Measurements from ENCODE around the gene PRRT1B.
"Not testable (repeated sequence)": the region's sequence is repeated elsewhere in the genome, so short reads cannot be mapped to it uniquely, and the experiment has no call there.

PRRT1B gene

GRCh38 chr9:131523086-131523388 is 22.3 kb upstream of the PRRT1B start:
- DNase-seq = no peak

DNA sequence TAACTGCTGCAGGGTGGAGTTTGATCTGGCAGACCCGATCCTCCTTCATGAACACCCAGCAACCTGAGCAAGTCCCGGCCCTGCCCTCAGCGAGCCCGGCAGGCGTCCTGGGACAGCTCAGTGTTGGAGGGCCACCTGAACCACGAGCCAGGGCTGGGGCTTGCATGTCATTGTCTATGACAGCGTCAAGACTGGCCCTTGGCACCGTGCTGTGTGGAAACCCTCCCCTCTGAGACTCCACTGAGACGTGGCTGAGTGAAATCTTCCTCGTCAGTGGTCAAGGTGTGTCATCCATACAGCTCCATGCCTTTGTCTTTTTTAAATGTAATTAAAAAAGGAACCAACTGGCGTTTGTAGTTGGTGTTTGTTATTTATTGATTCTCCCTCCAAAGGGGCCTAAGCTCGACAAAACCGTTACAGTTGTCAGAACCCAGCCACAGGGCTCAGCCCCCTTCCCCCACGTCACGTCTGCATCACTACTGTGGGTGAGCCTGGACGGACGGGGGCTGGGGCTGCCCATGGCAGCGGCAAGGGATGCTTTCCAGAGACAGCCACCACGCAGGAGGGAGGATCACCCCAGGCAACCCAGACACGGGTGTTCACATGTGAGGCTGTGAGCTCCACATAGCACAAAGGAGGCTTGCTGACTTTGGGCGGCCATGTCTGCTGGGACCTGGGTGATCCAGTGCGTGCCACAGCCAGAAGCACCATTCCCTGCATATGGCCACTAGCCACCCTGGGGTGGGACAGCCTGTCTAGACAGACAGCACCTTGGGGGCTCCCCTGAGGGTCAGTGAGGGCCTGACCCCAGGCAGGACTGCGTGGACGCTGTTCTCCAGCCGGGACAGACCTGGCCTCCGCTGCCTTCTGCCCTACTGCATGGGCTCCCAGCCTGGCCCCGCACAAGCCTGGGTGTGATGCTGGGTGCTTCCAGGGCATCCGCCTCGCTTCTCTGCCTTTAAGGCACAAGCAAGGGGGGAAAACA is 21.6 kb upstream of the PRRT1B start:
- DNase-seq = no peak

DNA sequence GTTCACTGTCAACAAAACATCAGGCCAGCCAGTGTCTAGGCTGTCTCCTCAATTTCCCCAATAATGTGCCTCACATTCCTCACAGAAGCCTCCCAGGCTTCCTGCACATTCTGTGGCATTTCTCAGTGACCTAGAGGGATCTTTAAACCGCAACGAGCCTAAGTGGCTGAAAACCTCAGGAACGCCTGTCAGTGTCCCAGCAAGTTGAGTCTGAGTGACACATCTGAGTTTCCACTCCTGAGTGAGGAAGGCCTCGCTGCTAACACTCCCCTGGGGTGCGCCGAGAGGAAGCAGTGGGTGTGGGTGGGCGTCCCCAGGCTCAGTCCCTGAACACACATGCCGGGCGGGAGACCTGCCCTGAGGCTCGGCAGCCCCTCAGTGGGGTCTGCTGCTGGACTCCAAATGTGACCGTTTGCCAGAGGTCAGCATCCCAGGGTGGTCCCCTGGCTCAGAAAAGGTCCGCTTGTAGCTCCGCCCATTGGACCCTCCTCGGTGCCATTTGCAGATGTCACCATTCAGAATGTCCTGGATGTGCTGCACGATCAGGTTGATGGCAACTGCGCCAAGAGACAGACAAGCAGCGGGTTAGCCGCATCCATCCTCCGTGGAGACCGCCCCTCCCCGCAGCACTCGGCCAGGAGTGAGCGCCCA is 20.5 kb upstream of the PRRT1B start:
- no peak for DNase-seq

DNA sequence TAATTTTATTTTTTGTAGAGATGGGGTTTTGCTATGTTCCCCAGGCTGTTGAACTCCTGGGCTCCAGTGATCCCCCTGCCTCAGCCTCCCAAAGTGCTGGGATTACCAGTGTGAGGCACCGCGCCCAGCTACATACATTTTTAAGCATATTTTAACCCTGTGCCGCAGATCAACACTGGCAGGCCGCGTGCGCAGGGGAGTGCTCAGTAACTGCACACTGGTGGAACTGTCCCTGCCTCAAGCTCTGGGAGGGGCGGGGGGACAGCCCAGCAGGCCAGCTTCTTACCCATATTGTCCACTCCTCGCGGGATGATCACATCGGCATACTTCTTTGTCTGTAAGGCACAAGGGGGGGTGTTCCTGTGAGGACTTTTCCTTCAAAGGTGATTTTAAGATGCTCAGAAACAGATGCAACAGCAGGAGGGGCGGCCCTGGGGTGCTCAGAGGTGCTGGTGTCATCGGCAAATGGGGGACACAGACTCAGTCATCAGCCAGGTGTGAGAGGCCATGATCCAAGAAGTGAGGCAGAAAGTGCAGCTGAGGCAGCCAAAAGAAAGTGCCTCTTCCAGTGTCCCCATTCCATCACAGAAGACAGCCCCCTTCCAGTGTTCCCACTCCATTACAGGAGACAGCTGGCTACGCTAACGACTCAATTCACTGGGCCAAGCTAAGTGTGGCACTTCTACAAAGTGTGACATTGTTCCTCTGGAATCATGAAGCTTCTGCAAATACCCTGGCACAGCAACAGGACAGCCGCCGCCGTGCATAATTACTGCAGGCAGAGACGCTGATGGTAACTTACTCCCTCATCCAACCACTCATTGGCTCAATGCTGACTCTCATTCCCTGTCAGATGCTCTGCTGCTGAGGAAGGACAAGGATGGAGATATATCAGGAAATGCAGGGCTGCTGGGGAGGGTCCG is 19.4 kb upstream of the PRRT1B start:
- DNase-seq = no peak

DNA sequence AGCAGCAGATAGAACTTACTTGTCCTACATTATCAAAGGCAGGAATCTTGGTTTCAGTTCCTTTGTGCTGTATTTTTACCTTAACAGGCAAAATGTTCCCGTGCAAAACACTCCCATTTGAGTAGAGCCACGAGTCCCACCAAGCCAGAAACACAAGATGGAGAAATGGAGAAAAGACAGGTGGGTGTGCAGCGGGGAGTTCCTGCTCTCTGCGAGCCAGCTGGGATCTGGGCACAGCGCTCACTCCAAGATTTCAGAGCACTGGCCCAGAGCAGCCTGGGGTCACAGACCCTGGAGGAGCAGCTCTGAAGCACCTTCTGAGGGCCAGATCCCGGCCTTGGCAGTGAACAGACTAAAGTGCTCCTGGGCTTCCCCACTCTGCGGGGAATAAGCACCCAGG is 17.1 kb upstream of the PRRT1B start:
- no peak for DNase-seq

GRCh38 chr9:131528886-131529505 is 16.3 kb upstream of the PRRT1B start:
- DNase-seq = no peak

GRCh38 chr9:131529597-131530545 is 15.5 kb upstream of the PRRT1B start:
- DNase-seq = no peak

GRCh38 chr9:131530546-131530919 is 14.8 kb upstream of the PRRT1B start:
- DNase-seq = peak; percentile 29

- DNase-seq = peak; percentile 78
Observed at GRCh38 chr9:131530920-131531832, 14.1 kb upstream of the PRRT1B start, which contains the start of gene UCK1. Gene UCK1 (minus strand): TSS chr9:131531263. CDS start chr9:131531174, 89 bp downstream.

GRCh38 chr9:131534721-131535237 is 10.5 kb upstream of the PRRT1B start:
- peak; percentile 6 for DNase-seq

- no peak for DNase-seq
Observed at GRCh38 chr9:131537946-131538345, 7.4 kb upstream of the PRRT1B start.

GRCh38 chr9:131539223-131539923 is 6.0 kb upstream of the PRRT1B start:
- no peak for DNase-seq

GRCh38 chr9:131543141-131543540 is 2.2 kb upstream of the PRRT1B start:
- no peak for DNase-seq

DNA sequence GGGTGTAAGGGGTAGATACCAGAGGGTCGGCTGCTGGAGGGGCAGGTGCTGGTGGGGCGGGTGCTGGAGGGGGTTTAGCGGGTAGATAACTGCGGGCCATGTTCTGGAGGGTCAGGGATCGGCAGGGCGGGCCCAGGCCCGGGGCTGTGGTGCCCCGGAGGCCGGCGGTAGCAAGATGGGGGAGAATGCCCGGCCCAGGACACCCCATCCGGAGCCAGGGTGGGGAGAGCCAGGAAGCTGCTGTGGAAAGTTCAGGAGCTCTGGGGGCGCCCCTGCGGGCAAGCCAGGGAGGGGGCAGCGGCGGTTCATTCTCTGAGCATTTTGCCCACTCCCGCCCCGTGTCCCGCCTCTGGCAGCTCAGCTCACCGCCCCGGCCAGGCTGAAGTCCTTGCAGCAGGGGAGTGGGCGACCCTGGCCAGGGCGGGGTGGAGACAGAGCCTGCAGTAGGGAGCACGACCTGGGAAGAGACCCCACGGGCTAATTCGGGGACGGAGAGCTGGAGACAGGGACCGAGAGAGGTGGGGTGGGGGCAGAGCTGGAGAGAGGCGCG is 538 bp downstream of the PRRT1B start:
- no peak for DNase-seq

GRCh38 chr9:131546336-131547084 is 1.2 kb downstream of the PRRT1B start:
- peak; percentile 21 for DNase-seq

GRCh38 chr9:131549186-131549585 is 3.9 kb downstream of the PRRT1B start:
- not testable (repeated sequence) for DNase-seq

- DNase-seq = not testable (repeated sequence)
Observed at GRCh38 chr9:131550465-131550864, 5.1 kb downstream of the PRRT1B start.

- no peak for DNase-seq
Observed at GRCh38 chr9:131552030-131552429, 6.7 kb downstream of the PRRT1B start.

Measured in NCI-H1092 (cell line).